GM19099 (cell line): ENCODE measurements around the gene PDYN.

Experiments
- POLR2A ChIP-seq: IDR thresholded peaks from 3 replicates; pipeline ENCODE4 v1.6.1; 2011; ENCODE audit warnings: low read depth; ENCODE audit not compliant: insufficient read length; ENCODE audit errors: extremely low read depth

The PDYN gene

GRCh38 chr20:1946762-1947534 lies 46.9 kb downstream of the PDYN start:
- TF ChIP-seq POLR2A, result no peak

- no peak for TF ChIP-seq POLR2A
These were observed 47.5 kb downstream of the PDYN start for GRCh38 chr20:1946442-1946761.

- TF ChIP-seq POLR2A, result no peak
These were observed 48.2 kb downstream of the PDYN start for GRCh38 chr20:1945660-1946059.

GRCh38 chr20:1945134-1945618 lies 48.7 kb downstream of the PDYN start:
- no peak for TF ChIP-seq POLR2A

- no peak for TF ChIP-seq POLR2A
These were observed 49.3 kb downstream of the PDYN start for GRCh38 chr20:1944345-1945091.

GRCh38 chr20:1943275-1944002 lies 50.4 kb downstream of the PDYN start:
- no peak for TF ChIP-seq POLR2A

- TF ChIP-seq POLR2A, result no peak
These were observed 51.2 kb downstream of the PDYN start for GRCh38 chr20:1942486-1943274.

- no peak for TF ChIP-seq POLR2A
These were observed 51.8 kb downstream of the PDYN start for GRCh38 chr20:1942061-1942460.

- no peak for TF ChIP-seq POLR2A
These were observed 52.6 kb downstream of the PDYN start for GRCh38 chr20:1941226-1941625.

- TF ChIP-seq POLR2A, result no peak
These were observed 53.3 kb downstream of the PDYN start for GRCh38 chr20:1940581-1940980.

- TF ChIP-seq POLR2A, result no peak
These were observed 54.6 kb downstream of the PDYN start for GRCh38 chr20:1939270-1939595.

- no peak for TF ChIP-seq POLR2A
These were observed 55.2 kb downstream of the PDYN start for GRCh38 chr20:1938464-1939269.

GRCh38 chr20:1937316-1937976 lies 56.4 kb downstream of the PDYN start:
- no peak for TF ChIP-seq POLR2A
